Stimulated activated CD8-positive, alpha-beta memory T cell treated with anti-CD3 and anti-CD28 coated beads, Interleukin-12 subunit alpha, Interleukin-12 subunit beta, amount 100 ng/mL, for 1 hour (primary cell): Measurements from ENCODE around the gene IRAK1BP1.
"Not testable (repeated sequence)": the region's sequence is repeated elsewhere in the genome, so short reads cannot be mapped to it uniquely, and the experiment has no call there.

ENCODE experiments used
- DNase-seq: peaks from one replicate; pipeline ENCODE4 v3.0.0-alpha.2; 2020; ENCODE audit warnings: low read depth

IRAK1BP1 gene

DNA sequence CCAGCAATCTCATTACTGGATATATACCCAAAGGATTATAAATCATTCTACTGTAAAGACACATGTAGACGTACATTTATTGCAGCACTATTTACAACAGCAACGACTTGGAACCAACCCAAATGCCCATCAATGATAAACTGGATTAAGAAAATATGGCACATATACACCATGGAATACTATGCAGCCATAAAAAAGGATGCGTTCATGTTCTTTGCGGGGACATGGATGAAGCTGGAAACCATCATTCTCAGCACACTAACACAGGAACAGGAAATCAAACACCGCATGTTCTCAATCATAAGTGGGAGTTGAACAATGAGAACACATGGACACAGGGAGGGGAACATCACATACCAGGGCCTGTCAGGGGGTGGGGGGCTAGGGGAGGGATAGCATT, 22.6 kb downstream of the IRAK1BP1 start:
- DNase-seq, result not testable (repeated sequence)

DNA sequence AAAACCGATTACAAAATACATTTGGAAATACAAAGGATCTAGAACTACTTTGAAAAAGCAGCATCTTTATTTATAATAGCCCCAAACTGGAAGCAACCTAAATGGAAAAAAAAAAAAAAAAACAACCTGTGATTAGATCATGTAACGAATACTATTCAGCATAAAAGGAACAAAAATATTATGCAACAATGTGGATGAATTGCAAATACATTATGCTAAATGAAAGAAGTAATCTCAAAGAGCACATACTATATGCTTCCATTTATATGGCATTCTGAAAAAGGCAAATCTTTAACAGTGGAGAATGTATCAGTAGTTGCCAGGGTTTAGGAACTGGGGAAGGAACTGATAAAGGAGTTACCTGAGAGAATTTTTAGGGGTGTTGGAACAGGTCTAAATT, 28.9 kb downstream of the IRAK1BP1 start:
- DNase-seq, result no peak

DNA sequence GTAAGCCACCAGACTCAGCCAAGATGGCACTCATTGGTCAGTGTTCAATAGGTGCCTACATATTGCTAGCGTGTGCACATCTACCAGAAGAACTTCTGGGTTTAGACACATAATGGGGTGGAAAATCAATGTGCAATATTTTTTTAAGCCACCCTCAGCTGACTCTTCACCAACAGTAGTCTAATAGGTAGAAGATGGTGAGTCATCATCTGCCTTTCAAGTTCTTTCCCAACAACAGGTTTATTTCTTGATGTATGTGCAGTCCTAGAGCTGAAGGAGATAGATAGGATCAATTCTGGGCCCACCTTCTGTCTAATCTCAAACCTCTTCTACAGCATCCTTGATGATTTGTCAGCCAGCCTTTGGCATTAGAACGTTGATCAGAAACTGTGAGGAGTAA, 41.3 kb downstream of the IRAK1BP1 start:
- DNase-seq, result no peak

GRCh38 chr6:78909391-78909790, 42.0 kb downstream of the IRAK1BP1 start:
- no peak for DNase-seq

- no peak for DNase-seq
Observed at GRCh38 chr6:78910010-78910409, 42.7 kb downstream of the IRAK1BP1 start.

- DNase-seq, result no peak
Observed at GRCh38 chr6:78910591-78911171, 43.3 kb downstream of the IRAK1BP1 start.

DNA sequence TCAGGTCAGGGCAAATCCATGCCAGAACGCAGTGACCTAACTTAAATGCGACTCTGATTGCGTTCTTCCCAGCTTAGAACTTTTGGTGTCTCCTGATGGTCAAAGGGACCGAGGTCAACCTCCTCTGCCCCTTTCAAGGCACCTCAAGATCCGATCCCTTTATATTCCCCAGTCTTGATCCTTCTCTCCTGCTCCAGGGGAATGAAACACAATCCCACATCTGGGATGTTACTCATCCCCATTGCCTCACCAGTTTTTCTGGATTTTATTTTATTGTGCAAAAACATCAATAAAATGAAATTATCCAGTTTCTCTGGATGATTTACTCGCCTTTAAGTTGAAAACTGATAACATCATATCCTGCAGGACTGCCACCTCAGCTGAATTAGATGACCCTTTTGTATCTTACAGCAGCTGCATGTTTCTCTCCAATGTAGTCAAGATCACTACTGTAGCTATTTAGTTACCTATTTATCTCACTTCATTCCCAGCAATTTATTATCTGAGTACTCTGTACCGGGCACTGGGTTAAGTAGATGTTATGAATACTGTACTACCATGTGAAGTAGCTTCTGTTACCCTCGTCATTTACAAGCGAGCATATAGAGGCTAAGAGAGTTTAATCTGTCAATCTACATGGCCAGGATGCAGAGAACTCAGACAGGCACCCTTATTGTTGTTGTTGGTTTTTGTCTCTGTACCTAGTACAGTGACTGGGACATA, 44.0 kb downstream of the IRAK1BP1 start:
- no peak for DNase-seq

DNA sequence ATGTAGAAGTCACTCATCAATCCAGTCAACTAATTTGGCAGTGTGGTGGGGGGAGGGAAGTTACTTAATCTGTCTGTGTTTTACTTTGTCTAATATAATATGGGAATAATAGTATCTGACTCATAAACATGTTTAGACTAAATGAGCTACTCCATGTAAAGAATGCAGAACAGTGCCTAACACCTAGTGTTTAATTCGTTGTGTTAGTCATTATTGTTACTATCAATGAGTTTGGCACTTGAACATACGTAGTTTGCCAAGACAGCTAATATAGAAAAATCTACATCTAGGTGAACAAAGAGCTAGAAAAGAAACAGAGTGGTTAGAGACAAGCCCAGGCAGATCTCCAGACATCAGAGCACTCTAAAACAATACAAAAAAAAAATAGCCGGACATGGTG, 49.1 kb downstream of the IRAK1BP1 start:
- DNase-seq, result no peak

- no peak for DNase-seq
Observed at GRCh38 chr6:78917788-78918187, 50.4 kb downstream of the IRAK1BP1 start.

GRCh38 chr6:78921168-78921567, 53.8 kb downstream of the IRAK1BP1 start:
- not testable (repeated sequence) for DNase-seq

DNA sequence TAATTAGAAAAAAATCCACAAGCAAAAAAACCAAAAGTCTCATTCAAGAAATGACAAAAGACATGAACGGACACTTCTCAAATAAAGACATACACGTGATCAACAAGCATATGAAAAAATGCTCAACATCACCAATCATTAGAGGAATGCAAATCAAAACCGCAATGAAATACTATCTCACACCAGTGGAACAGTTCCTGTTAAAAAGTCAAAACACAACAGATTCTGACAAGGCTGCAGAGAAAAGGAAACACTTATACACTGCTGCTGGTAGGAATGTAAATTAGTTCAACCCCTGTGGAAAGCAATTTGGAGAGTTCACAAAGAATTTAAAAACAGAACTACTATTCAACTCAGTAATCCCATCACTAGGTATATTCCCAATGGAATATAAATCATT, 58.0 kb downstream of the IRAK1BP1 start:
- DNase-seq, result no peak

DNA sequence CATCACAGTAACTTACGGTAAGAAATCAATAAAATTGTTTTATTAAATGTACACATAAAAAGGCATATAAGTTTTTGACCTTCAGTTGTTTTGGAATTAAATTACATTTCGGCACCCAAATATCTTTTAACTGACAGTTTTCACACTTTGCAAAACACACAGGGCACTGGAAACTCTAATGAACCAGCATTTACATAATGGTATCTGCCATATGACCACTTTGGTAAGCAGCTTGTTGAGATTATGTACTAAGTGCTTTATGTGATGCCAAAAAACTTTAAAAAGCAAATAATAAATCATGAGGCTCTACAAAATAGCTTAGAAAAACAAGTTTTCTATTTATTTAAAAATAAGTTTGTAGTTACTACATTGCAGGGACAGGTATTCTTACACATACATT, 68.2 kb downstream of the IRAK1BP1 start:
- DNase-seq, result no peak

GRCh38 chr6:78936515-78936914, 69.2 kb downstream of the IRAK1BP1 start:
- DNase-seq, result no peak

- no peak for DNase-seq
Observed at GRCh38 chr6:78942446-78942845, 75.1 kb downstream of the IRAK1BP1 start.

DNA sequence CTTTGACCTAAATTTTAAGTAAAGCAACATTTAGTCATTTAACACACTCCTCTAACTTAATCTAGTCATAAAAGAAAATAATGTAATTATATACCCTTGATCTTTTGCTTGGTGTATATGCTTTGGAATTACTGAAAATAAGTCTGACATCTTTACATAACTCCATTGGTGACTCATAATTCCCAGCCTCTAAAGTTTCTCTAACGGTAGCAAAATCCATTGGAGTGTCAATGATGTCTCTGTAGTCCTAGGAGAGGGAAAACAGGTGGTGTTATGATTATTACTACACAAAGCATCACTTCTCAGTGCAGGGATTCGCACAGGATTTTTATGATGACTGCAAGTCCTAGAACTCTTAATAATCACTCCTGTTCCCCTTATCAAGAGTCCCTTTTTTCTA, 80.2 kb downstream of the IRAK1BP1 start:
- no peak for DNase-seq

GRCh38 chr6:78947962-78948361, 80.6 kb downstream of the IRAK1BP1 start:
- no peak for DNase-seq

- DNase-seq, result no peak
Observed at GRCh38 chr6:78948785-78949184, 81.4 kb downstream of the IRAK1BP1 start.

DNA sequence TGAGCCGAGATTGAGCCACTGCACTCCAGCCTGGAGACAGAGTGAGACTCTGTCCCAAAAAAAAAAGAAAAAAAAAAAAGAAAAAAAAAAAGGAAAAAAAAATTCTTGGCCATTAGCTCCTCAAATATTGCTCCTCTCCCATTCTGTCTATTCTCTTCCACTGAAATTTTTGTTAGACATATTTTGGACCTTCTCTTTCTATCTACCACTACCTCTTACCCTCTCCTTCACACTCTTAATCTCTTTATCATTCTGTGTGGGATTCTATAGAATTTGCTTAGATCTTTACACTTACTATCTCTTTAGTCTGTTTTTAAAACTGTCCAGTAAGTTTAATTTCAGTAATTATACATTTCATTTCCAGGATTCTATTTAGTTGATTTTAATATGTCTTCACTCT, 85.0 kb downstream of the IRAK1BP1 start:
- no peak for DNase-seq
